HepG2 (cell line): ENCODE measurements around the gene CDKL5.

ENCODE experiments used
- KLF12 ChIP-seq: sonication (generic); formaldehyde crosslinking; IDR thresholded peaks from 2 replicates; pipeline ENCODE4 v1.4.0; 2020; ENCODE audit warnings: missing genetic modification reagents, borderline replicate concordance
- MATR3 ChIP-seq: sonication (generic); formaldehyde crosslinking; IDR thresholded peaks from 2 replicates; pipeline ENCODE4 v1.4.0; 2020; ENCODE audit warnings: missing genetic modification reagents
- MIER3 ChIP-seq: IDR thresholded peaks from 2 replicates; pipeline ENCODE4 v1.6.1; 2016; ENCODE audit warnings: missing compliant biosample characterization, borderline replicate concordance
- SETDB1 ChIP-seq: sonication (generic); formaldehyde crosslinking; IDR thresholded peaks from 2 replicates; pipeline ENCODE4 v1.5.1; 2020; ENCODE audit warnings: missing genetic modification reagents, mild to moderate bottlenecking, borderline replicate concordance
- ZBTB8A ChIP-seq: sonication (generic); formaldehyde crosslinking; IDR thresholded peaks from 2 replicates; pipeline ENCODE4 v1.4.0; 2020; ENCODE audit warnings: mild to moderate bottlenecking, low read depth, missing genetic modification reagents, borderline replicate concordance
- ZNF17 ChIP-seq: sonication (generic); formaldehyde crosslinking; IDR thresholded peaks from 2 replicates; pipeline ENCODE4 v1.5.0; 2020; ENCODE audit warnings: mild to moderate bottlenecking, missing genetic modification reagents
- ZNF275 ChIP-seq: sonication (generic); formaldehyde crosslinking; IDR thresholded peaks from 2 replicates; pipeline ENCODE4 v1.8.0; 2022; ENCODE audit warnings: missing genetic modification reagents, mild to moderate bottlenecking, inconsistent platforms, borderline replicate concordance
- TF ChIP-seq, protein P1 (sequence below): sonication (generic); formaldehyde crosslinking; IDR thresholded peaks from 2 replicates; pipeline ENCODE4 v1.5.0; 2020; ENCODE audit warnings: mild to moderate bottlenecking, missing genetic modification reagents, moderate library complexity

- TF ChIP-seq ZNF17 (CRISPR knock-in tag) (no peak), ZNF275 (no peak), ZBTB8A (CRISPR knock-in tag) (no peak), KLF12 (no peak), SETDB1 (CRISPR knock-in tag) (no peak), MIER3 (CRISPR knock-in tag) (no peak), MATR3 (CRISPR knock-in tag) (no peak)
- TF ChIP-seq, protein P1, sequence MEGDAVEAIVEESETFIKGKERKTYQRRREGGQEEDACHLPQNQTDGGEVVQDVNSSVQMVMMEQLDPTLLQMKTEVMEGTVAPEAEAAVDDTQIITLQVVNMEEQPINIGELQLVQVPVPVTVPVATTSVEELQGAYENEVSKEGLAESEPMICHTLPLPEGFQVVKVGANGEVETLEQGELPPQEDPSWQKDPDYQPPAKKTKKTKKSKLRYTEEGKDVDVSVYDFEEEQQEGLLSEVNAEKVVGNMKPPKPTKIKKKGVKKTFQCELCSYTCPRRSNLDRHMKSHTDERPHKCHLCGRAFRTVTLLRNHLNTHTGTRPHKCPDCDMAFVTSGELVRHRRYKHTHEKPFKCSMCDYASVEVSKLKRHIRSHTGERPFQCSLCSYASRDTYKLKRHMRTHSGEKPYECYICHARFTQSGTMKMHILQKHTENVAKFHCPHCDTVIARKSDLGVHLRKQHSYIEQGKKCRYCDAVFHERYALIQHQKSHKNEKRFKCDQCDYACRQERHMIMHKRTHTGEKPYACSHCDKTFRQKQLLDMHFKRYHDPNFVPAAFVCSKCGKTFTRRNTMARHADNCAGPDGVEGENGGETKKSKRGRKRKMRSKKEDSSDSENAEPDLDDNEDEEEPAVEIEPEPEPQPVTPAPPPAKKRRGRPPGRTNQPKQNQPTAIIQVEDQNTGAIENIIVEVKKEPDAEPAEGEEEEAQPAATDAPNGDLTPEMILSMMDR = no peak
Observed at GRCh38 chrX:18582910-18583493, 157.6 kb downstream of the CDKL5 start.
